Measurements from ENCODE around the gene TSR3.

TSR3 gene

GRCh38 chr16:1355591-1355990 lies 3.9 kb upstream of the TSR3 start:
- in situ Hi-C loops (cut with MboI; ENCODE audit: low sequenced_read_pairs), result no loop called here

GRCh38 chr16:1354815-1355540 lies 3.3 kb upstream of the TSR3 start:
- in situ Hi-C loops (cut with MboI; ENCODE audit: low sequenced_read_pairs), result no loop called here

GRCh38 chr16:1351215-1351581 lies 480 bp downstream of the TSR3 start:
- in situ Hi-C loops (cut with MboI; ENCODE audit: low sequenced_read_pairs), result no loop called here

- in situ Hi-C loops (cut with MboI; ENCODE audit: low sequenced_read_pairs), result no loop called here
These were observed 987 bp downstream of the TSR3 start for GRCh38 chr16:1350691-1351090.

GRCh38 chr16:1349951-1350350 lies 1.7 kb downstream of the TSR3 start:
- in situ Hi-C loops (cut with MboI; ENCODE audit: low sequenced_read_pairs), result no loop called here

- in situ Hi-C loops (cut with MboI; ENCODE audit: low sequenced_read_pairs), result no loop called here
These were observed 2.3 kb downstream of the TSR3 start for GRCh38 chr16:1349351-1349750.

- in situ Hi-C loops (cut with MboI; ENCODE audit: low sequenced_read_pairs), result no loop called here
These were observed 2.8 kb downstream of the TSR3 start for GRCh38 chr16:1348926-1349325.

GRCh38 chr16:1348441-1348840 lies 3.2 kb downstream of the TSR3 start:
- in situ Hi-C loops (cut with MboI; ENCODE audit: low sequenced_read_pairs), result no loop called here

- in situ Hi-C loops (cut with MboI; ENCODE audit: low sequenced_read_pairs), result no loop called here
These were observed 3.7 kb downstream of the TSR3 start for GRCh38 chr16:1347962-1348361.

- in situ Hi-C loops (cut with MboI; ENCODE audit: low sequenced_read_pairs), result no loop called here
These were observed 4.3 kb downstream of the TSR3 start for GRCh38 chr16:1347286-1347855.

GRCh38 chr16:1346422-1347285 lies 5.0 kb downstream of the TSR3 start:
- in situ Hi-C loops (cut with MboI; ENCODE audit: low sequenced_read_pairs), result no loop called here

- in situ Hi-C loops (cut with MboI; ENCODE audit: low sequenced_read_pairs), result no loop called here
These were observed 5.8 kb downstream of the TSR3 start for GRCh38 chr16:1345651-1346421.

GRCh38 chr16:1345087-1345486 lies 6.6 kb downstream of the TSR3 start:
- in situ Hi-C loops (cut with MboI; ENCODE audit: low sequenced_read_pairs), result no loop called here

- in situ Hi-C loops (cut with MboI; ENCODE audit: low sequenced_read_pairs), result no loop called here
These were observed 7.2 kb downstream of the TSR3 start for GRCh38 chr16:1344499-1344898.

GRCh38 chr16:1343428-1344242 lies 8.0 kb downstream of the TSR3 start:
- in situ Hi-C loops (cut with MboI; ENCODE audit: low sequenced_read_pairs), result no loop called here

GRCh38 chr16:1342526-1343427 lies 8.9 kb downstream of the TSR3 start:
- in situ Hi-C loops (cut with MboI; ENCODE audit: low sequenced_read_pairs), result no loop called here

GRCh38 chr16:1341495-1342420 lies 9.9 kb downstream of the TSR3 start:
- in situ Hi-C loops (cut with MboI; ENCODE audit: low sequenced_read_pairs), result no loop called here

Measured in hTERT RPE-1 (cell line).